LoVo (cell line): ENCODE data around the gene LRRC27.
"Not testable (repeated sequence)": the region's sequence is repeated elsewhere in the genome, so short reads cannot be mapped to it uniquely, and the experiment has no call there.

Experiments
- DNase-seq: peaks from one replicate; pipeline ENCODE4 v3.0.0-alpha.2; 2016; ENCODE audit warnings: low spot score

Gene LRRC27

DNA sequence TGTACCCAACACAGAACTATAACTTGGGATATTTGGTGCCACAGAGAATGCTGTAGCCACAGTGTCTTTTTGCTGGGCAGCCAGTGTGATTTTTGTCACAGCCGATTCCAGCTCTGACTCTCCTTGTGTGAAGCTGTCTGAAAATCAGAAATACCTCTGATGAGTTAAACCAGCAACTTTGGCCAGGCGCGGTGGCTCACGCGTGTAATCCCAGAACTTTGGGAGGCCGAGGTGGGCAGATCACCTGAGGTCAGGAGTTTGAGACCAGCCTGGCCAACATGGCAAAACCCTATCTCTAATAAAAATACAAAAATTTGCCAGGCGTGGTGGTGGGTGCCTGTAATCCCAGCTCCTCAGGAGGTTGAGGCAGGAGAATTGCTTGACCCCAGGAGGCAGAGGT is 5.9 kb downstream of the LRRC27 start:
- DNase-seq, result not testable (repeated sequence)

DNA sequence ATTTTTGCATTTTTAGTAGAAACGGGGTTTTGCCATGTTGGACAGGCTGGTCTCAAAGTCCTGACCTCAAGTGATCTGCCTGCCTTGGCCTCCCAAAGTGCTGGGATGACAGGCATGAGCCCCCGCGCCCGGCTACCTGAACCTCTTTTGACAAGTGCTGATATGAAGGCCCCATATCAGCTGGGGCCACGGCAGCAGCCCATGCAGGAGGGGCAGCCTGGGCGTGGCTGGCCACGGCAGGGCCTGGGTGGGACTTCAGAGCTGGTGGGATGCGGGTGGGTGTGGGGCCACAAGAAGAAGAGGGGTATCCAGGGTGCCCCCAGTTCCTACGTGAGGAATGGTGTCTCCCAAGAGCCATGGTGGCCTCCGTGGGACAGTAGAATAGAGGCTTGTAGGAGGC is 6.9 kb downstream of the LRRC27 start:
- DNase-seq, result no peak

DNA sequence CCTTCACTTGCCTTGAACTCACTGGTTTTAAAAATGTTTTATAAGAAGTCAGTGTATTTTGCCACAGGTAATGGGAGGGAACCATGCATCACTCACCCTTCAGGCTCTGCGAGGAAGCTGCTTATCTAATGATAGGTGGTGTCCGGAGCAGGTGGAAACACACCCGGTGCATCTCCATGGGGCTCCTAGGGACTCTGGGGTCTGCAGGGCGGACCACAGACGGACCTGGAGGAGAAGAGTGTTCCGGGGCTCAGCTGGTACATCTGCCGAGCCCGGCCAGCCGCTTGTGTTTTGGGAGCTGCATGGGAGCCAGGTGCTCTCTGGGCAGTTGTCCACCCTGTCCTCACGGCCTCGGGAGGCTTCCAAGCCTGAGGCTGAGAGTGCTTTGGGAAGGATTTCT is 7.3 kb downstream of the LRRC27 start:
- no peak for DNase-seq

DNA sequence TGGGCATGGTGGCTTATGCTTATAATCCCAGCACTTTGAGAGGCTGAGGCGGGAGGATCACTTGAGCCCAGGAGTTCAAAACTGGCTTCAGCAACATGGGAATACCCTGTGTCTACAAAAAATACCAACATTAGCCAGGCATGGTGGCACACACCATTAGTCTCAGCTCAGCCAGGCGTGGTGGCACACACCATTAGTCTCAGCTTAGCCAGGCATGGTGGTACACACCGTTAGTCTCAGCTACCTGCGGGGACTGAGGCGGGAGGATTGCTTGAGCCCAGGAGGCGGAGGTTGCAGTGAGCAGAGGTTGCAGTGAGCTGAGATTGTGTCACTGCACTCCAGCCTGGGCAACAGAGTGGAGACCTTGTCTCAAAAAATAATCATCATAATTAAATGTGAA is 9.0 kb downstream of the LRRC27 start:
- DNase-seq, result no peak

DNA sequence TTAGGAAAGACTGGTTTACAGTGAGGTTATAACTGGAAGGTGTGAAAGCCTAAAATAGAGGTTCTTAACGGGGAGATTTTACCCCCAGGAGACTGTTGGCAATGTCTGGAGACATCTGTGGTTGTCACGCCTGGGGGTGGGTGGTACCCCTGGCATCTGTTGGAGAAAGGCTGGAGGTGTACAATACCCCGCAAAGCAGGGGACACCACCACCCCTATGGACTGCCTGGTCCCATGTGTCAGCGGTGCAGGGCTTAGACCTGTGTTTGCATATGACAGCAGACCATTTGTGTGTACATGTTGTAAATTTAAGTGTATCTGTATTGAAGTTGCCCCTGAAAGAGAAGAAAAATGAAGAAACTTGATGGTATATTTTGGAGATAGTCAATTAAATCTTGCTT is 9.8 kb downstream of the LRRC27 start:
- no peak for DNase-seq

DNA sequence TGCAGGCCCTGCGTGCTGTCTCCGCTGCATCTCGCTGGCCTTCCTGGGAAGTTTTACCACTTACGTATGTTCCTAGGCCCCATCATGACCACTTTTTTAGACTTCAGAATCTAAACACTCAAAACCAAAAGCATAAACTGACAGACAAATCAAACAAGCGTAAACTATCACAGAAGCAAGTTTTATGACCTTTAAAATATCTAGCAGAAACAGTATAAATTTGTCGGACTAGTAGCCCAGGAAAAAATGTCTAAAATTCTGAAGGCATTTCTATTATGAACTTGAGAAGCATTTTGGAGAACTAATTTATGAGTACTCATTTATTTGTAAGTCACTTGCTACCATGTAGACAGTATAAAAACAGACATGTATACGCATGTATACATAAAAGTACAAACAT is 10.6 kb downstream of the LRRC27 start:
- DNase-seq, result no peak

DNA sequence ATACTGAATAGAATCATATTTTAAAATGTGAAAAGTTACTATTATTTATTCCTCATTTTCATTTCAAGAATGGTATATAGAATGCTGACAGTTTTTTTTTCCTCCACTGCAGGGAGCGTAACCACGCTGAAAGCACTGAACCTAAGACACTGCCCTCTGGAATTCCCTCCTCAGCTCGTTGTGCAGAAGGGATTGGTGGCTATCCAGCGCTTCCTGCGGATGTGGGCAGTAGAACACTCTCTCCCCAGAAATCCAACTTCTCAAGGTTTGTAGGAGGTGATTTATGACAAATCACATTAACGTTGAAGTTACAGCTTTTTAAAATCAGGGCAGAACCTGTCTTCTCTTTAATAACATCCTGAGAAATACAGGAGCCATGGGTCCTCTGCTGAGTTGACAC is 12.4 kb downstream of the LRRC27 start:
- no peak for DNase-seq

DNA sequence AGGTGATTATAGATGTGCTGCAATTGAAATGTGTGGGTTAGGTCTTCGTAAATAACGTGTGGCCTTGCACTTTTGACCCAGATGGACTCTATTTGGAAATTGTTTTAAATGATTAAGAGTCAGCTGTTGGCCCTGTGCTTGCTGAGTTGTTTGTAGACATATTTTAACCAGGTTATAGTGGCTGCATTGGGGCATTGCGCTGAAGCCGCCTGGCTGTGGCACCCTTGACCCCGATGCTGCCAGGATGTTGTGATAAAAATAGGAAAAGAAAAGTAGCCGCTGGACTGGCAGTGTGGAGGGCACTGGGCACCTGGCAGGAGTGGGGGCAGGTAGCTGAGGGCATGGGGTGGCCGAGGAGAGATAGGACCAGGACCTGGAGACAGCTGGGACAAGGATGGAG is 13.4 kb downstream of the LRRC27 start:
- DNase-seq, result no peak

DNA sequence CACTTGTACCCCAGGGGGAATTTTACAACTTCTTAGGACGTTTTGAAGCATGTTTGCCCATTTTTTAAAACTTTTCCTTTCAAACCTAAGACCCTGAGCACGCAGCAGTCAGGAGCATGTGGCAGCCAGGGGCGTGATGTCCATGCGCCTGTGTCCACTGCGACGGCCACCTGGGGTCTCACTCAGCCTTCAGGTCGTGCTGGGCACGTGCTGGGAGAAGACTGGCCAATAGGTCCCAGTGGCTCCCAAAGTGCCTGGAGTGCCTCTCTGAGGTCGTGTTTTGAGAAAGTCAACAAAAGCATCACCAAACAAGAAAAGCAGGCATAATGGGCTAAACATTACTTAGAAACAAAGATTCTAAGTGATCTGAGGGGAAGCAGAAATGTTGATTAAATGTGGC is 14.8 kb downstream of the LRRC27 start:
- no peak for DNase-seq

DNA sequence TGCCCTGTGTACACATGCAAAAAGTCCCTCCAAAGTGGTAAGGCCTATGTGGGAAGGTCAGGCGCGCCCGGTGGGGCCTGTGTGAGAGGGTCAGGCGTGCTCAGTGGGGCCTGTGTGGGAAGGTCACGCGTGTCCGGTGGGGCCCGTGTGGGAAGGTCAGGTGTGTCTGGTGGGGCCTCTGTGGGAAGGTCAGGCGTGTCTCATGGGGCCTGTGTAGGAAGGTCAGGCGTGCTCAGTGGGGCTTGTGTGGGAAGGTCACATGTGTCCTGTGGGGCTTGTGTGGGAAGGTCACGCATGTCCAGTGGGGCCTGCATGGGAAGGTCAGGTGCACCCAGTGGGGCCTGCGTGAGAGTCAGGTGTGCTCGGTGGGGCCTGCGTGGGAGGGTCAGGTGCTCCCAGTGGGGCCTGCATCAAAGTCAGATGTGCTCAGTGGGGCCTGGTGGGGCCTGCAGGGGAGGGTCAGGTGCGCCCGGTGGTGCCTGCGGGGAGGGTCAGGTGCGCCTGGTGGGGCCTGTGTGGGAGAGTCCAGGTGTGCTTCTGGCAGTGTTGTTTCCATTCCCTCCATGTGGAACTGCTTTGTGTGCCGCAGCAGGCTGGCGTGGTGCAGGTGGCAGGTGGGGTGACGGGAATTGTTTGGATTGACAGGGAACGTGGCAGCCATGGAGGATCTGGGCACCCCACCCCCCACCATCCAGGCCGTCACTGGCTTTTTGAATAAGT is 15.4 kb downstream of the LRRC27 start:
- no peak for DNase-seq

DNA sequence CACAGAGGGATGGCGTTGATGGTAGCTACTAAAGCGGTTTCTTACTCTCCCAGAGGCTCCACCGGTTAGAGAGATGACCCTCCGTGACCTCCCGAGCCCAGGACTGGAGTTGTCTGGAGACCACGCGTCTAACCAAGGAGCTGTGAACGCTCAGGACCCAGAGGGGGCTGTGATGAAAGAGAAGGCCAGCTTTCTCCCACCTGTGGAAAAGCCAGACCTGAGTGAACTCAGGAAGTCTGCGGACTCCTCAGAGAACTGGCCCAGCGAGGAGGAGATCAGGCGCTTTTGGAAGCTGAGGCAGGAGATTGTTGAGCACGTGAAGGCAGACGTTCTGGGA is 15.9 kb downstream of the LRRC27 start:
- no peak for DNase-seq

DNA sequence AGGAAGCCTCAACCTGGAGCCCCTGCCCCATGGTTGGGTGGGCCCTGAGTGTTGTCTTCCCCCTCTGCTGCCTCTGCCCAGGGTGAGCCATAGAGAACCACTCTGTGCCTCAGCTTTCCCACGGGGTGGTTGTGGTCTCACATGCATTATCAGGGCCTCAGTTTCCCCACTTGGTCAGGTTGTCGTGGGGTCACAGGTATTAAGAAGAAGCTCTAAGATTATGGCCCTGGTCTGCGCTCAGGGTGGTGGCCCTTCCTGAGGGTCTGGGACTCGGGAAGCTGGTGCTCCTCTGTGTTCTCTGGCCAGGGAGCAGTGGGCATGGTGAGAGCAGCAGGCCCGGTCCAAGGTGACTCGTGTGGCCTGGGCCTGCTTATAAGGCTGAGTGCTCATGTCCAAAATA is 17.8 kb downstream of the LRRC27 start:
- DNase-seq, result no peak

DNA sequence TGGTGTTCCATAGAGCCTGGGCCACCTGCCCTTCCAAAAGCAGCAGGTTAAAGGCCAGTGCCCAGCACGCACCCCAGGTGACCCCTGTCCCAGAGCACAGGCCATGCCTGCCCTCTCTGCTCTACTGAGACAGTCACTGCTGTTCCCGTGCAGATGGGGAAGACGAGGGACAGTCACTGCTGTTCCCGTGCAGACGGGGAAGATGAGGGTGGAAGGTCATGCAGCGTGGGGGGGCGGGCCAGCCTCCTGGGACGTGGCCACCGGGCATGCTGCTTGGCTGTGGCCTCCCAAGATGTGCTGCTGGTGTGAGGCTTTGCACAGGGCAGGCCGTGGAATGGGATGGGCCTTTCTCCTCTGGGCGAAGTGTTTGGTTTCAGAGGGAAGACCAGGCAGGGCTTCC is 18.4 kb downstream of the LRRC27 start:
- no peak for DNase-seq

DNA sequence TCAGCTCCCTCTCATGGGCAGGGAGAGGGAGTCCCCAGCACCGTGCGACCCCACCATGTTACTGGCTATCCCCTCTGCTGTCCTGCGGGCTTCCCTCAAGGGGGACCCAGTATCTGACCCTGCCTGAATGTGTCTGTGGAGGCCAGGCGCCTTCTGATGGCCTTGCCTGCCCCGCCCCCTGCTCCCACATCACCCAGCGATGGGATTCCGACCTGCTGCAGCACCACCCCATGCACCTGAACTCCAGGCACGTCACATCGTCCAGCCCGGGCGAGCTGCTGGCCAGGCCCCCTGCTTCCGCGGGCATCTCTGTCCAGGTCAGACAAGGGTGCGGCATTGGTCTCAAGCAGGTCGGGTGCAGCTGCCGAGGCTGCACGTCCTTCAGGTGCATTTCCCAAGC is 19.0 kb downstream of the LRRC27 start:
- no peak for DNase-seq

DNA sequence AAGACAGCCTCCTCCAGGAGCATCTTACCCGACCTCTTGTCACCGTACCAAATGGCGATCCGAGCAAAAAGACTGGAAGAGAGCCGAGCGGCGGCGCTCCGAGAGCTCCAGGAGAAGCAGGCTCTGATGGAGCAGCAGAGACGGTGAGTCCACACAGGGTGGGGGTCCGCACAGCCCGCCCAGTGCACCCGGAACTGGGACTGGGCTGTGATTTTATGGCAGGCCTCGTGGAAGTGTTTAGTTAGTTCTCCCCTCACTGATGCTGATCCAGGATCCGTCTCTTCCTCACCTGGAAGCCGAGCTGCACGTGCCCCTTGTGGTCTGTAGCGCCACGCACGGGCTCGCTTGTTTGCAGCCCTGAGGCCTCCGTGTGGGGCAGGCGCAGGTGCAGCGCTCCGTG is 19.6 kb downstream of the LRRC27 start:
- no peak for DNase-seq

DNA sequence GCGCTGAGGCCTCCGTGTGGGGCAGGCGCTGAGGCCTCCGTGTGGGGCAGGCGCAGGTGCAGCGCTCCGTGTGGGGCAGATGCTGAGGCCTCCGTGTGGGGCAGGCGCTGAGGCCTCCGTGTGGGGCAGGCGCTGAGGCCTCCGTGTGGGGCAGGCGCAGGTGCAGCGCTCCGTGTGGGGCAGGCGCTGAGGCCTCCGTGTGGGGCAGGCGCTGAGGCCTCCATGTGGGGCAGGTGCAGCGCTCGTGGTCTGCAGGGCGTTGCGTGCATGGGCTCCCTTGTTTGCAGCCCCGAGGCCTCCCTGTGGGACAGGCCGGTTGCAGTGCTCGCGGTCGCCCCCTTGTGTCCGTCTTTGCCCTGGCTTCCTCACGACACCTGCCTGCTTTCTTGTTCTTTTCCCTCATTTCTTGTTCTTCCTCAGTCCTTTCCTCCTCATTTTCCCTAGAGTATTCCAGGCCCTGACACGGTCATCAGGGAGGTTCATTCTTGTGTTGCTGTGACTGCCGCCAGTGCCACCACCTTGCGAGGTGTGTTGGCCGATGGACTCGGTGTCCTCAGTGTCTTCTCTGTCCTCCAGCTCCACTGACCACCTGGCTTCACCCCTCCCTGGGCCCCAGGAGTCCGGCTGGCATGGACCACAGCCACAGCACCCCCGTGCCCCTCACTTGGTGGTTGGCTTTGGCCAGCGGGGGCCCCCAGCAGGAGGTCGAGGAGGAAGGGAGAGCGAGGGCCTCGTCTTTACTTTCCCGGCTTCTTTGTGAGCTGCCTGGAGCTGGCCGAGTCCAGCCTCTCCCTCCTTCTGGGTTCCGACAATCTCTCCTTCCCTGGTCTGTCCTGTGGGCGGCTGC is 20.7 kb downstream of the LRRC27 start:
- peak; percentile 46 for DNase-seq

DNA sequence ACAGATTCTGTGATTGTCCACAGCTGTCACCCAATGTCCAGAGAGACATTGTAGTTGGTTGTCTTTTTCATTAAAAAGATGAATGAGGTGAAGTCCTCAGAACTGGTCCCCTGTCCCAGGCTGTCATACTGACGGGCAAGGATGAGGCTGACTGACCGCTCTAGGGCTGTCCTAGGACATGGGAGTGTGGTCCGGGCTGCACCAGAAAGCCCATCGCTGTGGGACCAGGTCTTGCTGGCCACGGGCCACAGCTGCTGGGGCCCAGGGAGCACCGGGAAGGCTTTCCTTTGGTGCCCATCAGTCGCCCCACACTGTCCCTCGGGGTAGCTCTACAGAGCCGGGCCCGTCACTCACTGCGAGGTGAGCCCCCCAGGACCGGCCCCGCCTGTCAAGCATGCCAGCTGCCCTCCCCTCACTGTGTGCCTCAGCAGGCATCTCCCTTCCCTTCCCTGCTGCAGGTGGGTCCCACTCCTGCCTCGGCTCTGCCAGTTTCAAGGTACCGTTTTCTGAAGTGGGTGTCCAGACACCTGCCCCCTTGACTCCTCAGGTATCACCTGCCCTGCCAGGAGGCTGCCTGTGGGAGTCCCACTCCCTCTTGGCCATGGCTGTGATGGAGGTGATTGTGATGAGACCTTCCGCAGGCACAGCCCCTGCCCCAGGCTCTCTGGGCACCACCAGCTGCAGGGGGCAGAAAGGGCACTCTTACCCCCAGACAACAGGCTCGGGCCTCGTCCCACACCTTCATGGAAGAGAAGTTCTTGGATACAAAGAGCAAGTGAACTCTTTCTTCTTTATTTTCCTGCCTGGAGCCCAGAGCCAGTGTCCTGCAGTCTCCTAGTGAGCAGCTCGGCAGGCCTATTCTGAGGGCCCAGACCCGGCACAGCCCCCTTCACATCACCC is 21.7 kb downstream of the LRRC27 start:
- DNase-seq, result no peak

DNA sequence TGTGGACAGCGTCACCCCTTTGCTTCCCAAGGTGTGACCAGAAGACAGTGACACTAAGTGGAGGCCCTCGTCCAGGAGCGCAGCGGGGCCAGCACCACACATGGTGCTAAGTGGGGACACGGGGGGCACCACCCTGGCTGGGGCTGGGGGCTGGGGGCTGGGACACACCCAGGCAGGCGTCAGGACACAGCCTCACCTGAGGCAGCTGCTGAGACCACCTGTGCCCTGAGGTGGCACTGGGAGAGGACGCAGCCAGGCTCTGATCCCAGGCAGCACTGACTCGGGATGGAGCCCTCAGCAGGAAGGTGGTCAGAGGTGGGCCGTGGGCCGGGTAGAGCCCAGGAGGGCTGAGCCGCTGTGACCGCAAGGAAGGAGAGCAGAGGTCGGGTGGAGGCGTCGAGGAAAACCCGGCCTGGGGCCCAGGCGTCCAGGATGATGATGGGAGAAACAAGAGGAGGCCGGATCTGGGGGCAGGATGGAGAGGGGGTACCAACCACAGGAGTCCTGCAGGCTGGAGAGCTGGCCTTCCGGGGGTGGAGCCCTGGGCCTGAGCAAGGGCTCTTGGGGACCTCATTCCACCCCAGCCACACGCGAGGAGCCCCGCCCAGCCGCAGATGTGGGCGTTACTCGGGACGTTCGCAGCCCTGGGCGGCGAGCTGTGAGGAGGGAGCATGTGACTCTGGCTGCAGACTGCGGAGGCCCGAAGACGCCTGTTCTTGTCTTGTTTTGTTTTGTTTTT is 22.5 kb downstream of the LRRC27 start:
- no peak for DNase-seq

DNA sequence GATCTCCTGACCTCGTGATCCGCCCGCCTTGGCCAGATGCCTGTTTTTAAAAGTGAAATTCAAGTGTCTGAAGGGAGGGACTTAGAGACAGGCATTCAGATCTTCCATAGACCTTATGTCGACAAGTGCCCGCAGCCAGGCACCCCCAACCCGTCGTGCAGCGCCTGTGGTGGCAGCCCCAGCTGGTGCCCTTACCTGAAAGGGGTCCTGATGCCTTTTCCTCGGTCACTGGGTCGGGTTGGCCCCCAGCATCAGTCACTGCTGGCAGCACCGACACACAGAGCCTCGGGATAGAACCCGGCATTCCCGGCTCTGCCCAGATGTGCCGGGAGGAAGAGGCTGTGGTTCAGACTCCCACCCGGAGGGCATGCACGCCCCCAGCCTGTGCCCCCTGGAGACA is 23.3 kb downstream of the LRRC27 start:
- no peak for DNase-seq

DNA sequence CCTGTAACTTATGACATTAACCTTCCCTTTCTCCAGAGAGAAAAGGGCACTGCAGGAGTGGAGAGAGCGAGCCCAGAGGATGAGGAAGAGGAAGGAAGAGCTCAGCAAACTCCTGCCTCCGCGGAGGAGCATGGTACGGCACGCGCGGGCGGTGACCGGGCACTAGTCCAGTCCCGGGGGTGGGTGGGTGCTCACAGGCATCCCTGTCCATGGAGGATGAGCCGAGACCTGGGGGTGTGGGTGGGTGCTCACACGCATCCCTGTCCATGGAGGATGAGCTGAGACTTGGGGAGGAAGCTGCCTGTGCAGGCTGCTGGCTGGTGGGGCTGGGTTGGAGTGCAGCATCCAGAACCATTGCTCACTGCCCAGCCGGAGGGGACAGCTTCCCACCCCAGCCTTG is 23.8 kb downstream of the LRRC27 start:
- no peak for DNase-seq

DNA sequence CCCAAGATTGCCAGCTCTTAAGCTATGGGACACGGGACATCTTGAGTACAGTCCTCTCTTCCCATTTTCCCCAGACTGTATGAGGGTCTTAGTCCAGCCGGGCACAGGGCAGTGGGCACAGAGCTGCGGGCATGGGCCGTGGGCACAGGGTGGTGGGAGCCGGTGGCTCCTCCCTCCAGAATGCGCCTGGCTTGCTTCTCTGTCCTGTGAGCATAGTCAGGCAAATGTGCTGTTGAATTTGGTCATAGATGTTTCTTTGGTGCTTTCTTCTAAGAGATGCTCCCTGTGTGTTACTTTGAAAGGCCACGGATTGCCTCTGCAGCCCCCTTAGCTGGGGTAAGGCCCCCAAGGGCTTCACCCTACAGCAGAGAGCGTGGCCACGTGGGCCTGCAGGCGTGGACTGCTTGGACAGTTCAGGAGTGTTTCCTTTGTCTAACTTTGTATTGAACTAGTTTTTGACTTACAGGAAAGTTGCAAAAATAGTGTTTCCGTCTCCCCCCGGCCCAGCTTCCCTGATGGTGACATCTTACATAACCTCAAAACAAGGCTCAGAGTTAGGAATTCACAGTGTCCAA is 24.7 kb downstream of the LRRC27 start:
- no peak for DNase-seq
